ENCODE results near the gene KRTDAP. TPM values are rescaled to one million over a fixed set of nuclear protein-coding genes. Genes with fewer than 3 reads are reported as not detected.

Gene KRTDAP
- total RNA-seq, 1 donor from 2014 or later, result not detected

GRCh38 chr19:35533201-35533821, 43.0 kb upstream of the KRTDAP start, which contains the start of gene GAPDHS:
Gene GAPDHS (plus strand): TSS chr19:35533456. CDS start chr19:35533528, 72 bp downstream.
- Mint-ChIP-seq H3K36me3 (ENCODE audit: unreplicated experiment) (no peaks in the 10 kb centered on the region), H3K4me3 (ENCODE audit: unreplicated experiment) (no peak within 1 kb of the TSS), H3K27me3 (ENCODE audit: unreplicated experiment) (peaks cover 6% of the 10 kb centered on the region), H3K4me1 (ENCODE audit: unreplicated experiment) (no peaks in the 10 kb centered on the region), H3K27ac (ENCODE audit: unreplicated experiment) (no peak within 1 kb of the TSS), H3K9me3 (ENCODE audit: unreplicated experiment) (no peaks in the 10 kb centered on the region)
- DNase-seq (ENCODE audit: extremely low spot score, unreplicated experiment), result no peak
- TF ChIP-seq CTCF (IDR thresholded peaks at IDR 0.05), result no peak

GRCh38 chr19:35531291-35531690, 41.0 kb upstream of the KRTDAP start:
- H3K27ac Mint-ChIP-seq (ENCODE audit: unreplicated experiment), result no peak overlapping the region
- no peaks in the 10 kb centered on the region for H3K36me3 Mint-ChIP-seq (ENCODE audit: unreplicated experiment)

GRCh38 chr19:35529241-35530218, 39.3 kb upstream of the KRTDAP start:
- H3K9me3 Mint-ChIP-seq (ENCODE audit: unreplicated experiment), result no peaks in the 10 kb centered on the region
- no peak overlapping the region for H3K4me3 Mint-ChIP-seq (ENCODE audit: unreplicated experiment)
- H3K4me1 Mint-ChIP-seq (ENCODE audit: unreplicated experiment), result no peaks in the 10 kb centered on the region
- no peak for DNase-seq (ENCODE audit: extremely low spot score, unreplicated experiment)
- TF ChIP-seq CTCF (IDR thresholded peaks at IDR 0.05), result no peak
- H3K36me3 Mint-ChIP-seq (ENCODE audit: unreplicated experiment), result no peaks in the 10 kb centered on the region
- peaks cover 7% of the 10 kb centered on the region for H3K27me3 Mint-ChIP-seq (ENCODE audit: unreplicated experiment)
- no peak overlapping the region for H3K27ac Mint-ChIP-seq (ENCODE audit: unreplicated experiment)

More at GRCh38 chr19:35531291-35531690, 41.0 kb upstream of the KRTDAP start:
- no peak for TF ChIP-seq CTCF (IDR thresholded peaks at IDR 0.05)
- no peak overlapping the region for H3K4me3 Mint-ChIP-seq (ENCODE audit: unreplicated experiment)
- no peak for DNase-seq (ENCODE audit: extremely low spot score, unreplicated experiment)
- H3K27me3 Mint-ChIP-seq (ENCODE audit: unreplicated experiment), result peaks cover 6% of the 10 kb centered on the region
- no peaks in the 10 kb centered on the region for H3K4me1 Mint-ChIP-seq (ENCODE audit: unreplicated experiment)
- no peaks in the 10 kb centered on the region for H3K9me3 Mint-ChIP-seq (ENCODE audit: unreplicated experiment)

- no peak for TF ChIP-seq CTCF (IDR thresholded peaks at IDR 0.05)
- Mint-ChIP-seq H3K9me3 (ENCODE audit: unreplicated experiment) (no peaks in the 10 kb centered on the region), H3K27me3 (ENCODE audit: unreplicated experiment) (peaks cover 12% of the 10 kb centered on the region), H3K4me3 (ENCODE audit: unreplicated experiment) (no peak within 1 kb of the TSS), H3K36me3 (ENCODE audit: unreplicated experiment) (no peaks in the 10 kb centered on the region), H3K27ac (ENCODE audit: unreplicated experiment) (no peak within 1 kb of the TSS), H3K4me1 (ENCODE audit: unreplicated experiment) (no peaks in the 10 kb centered on the region)
- no peak for DNase-seq (ENCODE audit: extremely low spot score, unreplicated experiment)
Measured at GRCh38 chr19:35528218-35529038, 38.2 kb upstream of the KRTDAP start, which contains the start of gene SBSN. Gene SBSN (minus strand): TSS chr19:35528311. CDS start chr19:35528281, 30 bp downstream.
